PC-3 (cell line): Measurements from ENCODE around the gene SLC25A47. TPM values are rescaled to one million over a fixed set of nuclear protein-coding genes. Genes with fewer than 3 reads are reported as not detected.

ENCODE experiments used
- ATAC-seq: fragments of 200-7000 bp; cut with Tn5 transposase; 2 replicates; pipeline ENCODE4 v1.9.1; 2020; ENCODE audit warnings: mild to moderate bottlenecking, moderate library complexity
- BruUV-seq: library from RNA; stranded (reverse); fragments of 400-500 nt; replicated peaks from 2 replicates; lab custom pipeline; 2021; lab: Mats Ljungman, UMichigan
- CTCF ChIA-PET: fragments of 300-600 bp; sonication (Branson Sonifier 250); formaldehyde crosslinking; loops from one replicate; lab custom pipeline; 2022; ENCODE audit warnings: antibody characterized with exemption; lab: Charles Lee
- POLR2A ChIA-PET: fragments of 300-600 bp; sonication (Branson Sonifier 250); formaldehyde crosslinking; loops from one replicate; lab custom pipeline; 2022; ENCODE audit warnings: antibody characterized with exemption; ENCODE audit not compliant: unreplicated experiment; lab: Charles Lee
- DNase-seq: peaks from one replicate; pipeline ENCODE4 v3.0.0-alpha.2; 2015
- H2AFZ ChIP-seq: fragments of 300-600 bp; sonication (generic); 2 replicates; pipeline ENCODE4 v1.6.0; 2016; ENCODE audit warnings: antibody characterized with exemption, low read length
- H3F3A ChIP-seq: fragments of 300-600 bp; sonication (generic); one replicate; pipeline ENCODE4 v1.6.0; 2017; ENCODE audit warnings: antibody characterized with exemption, low read length, control low read depth, mild to moderate bottlenecking; ENCODE audit not compliant: unreplicated experiment
- H3K27ac ChIP-seq: fragments of 300-600 bp; sonication (generic); 2 replicates; pipeline ENCODE4 v1.5.1; 2016; ENCODE audit warnings: mild to moderate bottlenecking, low read length
- H3K27me3 ChIP-seq: fragments of 300-600 bp; sonication (generic); 2 replicates; pipeline ENCODE4 v1.6.1; 2016; ENCODE audit warnings: low read length, mixed read lengths
- H3K36me3 ChIP-seq: fragments of 300-600 bp; sonication (generic); 2 replicates; pipeline ENCODE4 v1.6.1; 2016; ENCODE audit warnings: low read depth, mixed run types, low read length, mixed read lengths
- H3K4me1 ChIP-seq: fragments of 300-600 bp; sonication (generic); 2 replicates; pipeline ENCODE4 v1.5.1; 2016; ENCODE audit warnings: low read length; ENCODE audit not compliant: insufficient read depth
- H3K4me2 ChIP-seq: fragments of 300-600 bp; sonication (generic); 2 replicates; pipeline ENCODE4 v1.6.0; 2016; ENCODE audit warnings: low read length
- H3K4me3 ChIP-seq: fragments of 300-600 bp; sonication (generic); 2 replicates; pipeline ENCODE4 v1.5.1; 2016; ENCODE audit warnings: mild to moderate bottlenecking, low read length, mixed read lengths
- H3K79me2 ChIP-seq: fragments of 300-600 bp; sonication (generic); 2 replicates; pipeline ENCODE4 v1.6.1; 2017; ENCODE audit warnings: low read length, mixed read lengths
- H3K9ac ChIP-seq: fragments of 300-600 bp; sonication (generic); 2 replicates; pipeline ENCODE4 v1.6.0; 2016; ENCODE audit warnings: mild to moderate bottlenecking, low read length
- H3K9me2 ChIP-seq: fragments of 300-600 bp; sonication (generic); replicated peaks from 2 replicates; pipeline ENCODE4 v1.6.1; 2016; ENCODE audit warnings: mixed run types, low read length, mixed read lengths
- H3K9me3 ChIP-seq: fragments of 300-600 bp; sonication (generic); 2 replicates; pipeline ENCODE4 v1.6.1; 2016; ENCODE audit warnings: low read length, mixed read lengths
- H4K20me1 ChIP-seq: fragments of 300-600 bp; sonication (generic); 2 replicates; pipeline ENCODE4 v1.6.1; 2016; ENCODE audit warnings: low read length, mixed read lengths
- CTCF ChIP-seq: fragments of 300-600 bp; sonication (generic); conservative IDR thresholded peaks from 2 replicates; pipeline ENCODE4 v1.5.1; 2017; ENCODE audit warnings: antibody characterized with exemption, low read depth, mild to moderate bottlenecking, low read length
- EZH2 ChIP-seq: fragments of 300-600 bp; sonication (generic); IDR thresholded peaks from one replicate; pipeline ENCODE4 v1.6.1; 2017; ENCODE audit warnings: antibody characterized with exemption, mild to moderate bottlenecking, low read length; ENCODE audit not compliant: unreplicated experiment
- EZH2phosphoT487 ChIP-seq: fragments of 300-600 bp; sonication (generic); IDR thresholded peaks from 2 replicates; pipeline ENCODE4 v1.6.1; 2018; ENCODE audit warnings: mild to moderate bottlenecking, antibody characterized with exemption, low read length, borderline replicate concordance
- intact Hi-C: fragments of 100-400 bp; cut with micrococcal nuclease; formaldehyde crosslinking; loops from 2 replicates; pipeline ENCODE4 v1.9.0; 2023
- total RNA-seq: library from RNA; depleted of rRNA; stranded (reverse); fragments of >200 nt; gene quantifications from 2 replicates; pipeline ENCODE4 v1.2.3, GENCODE V29; 2014

Gene SLC25A47
- total RNA-seq, 1 experiment from 2014 or later, result 0.07 TPM

- no peak overlapping the region for H3K4me2 ChIP-seq
- TF ChIP-seq EZH2phosphoT487 (no peak), EZH2 (no peak), CTCF (no peak)
- H3F3A ChIP-seq, result peaks cover 3% of the 10 kb centered on the region
- H3K4me3 ChIP-seq, result no peak overlapping the region
- no peaks in the 10 kb centered on the region for H3K9me3 ChIP-seq
- H3K9me2 ChIP-seq, result no peaks in the 10 kb centered on the region
- no peak for ATAC-seq
- H2AFZ ChIP-seq, result no peak overlapping the region
- POLR2A ChIA-PET, result no interaction called here
- peaks cover 97% of the 10 kb centered on the region for H3K79me2 ChIP-seq
- H3K4me1 ChIP-seq, result no peaks in the 10 kb centered on the region
- BruUV-seq, result no TSS peak
- no peaks in the 10 kb centered on the region for H3K27me3 ChIP-seq
- DNase-seq, result no peak
- no peak overlapping the region for H3K9ac ChIP-seq
- H4K20me1 ChIP-seq, result peaks cover 41% of the 10 kb centered on the region; the same call in 1 of the 2 replicates
- no peak overlapping the region for H3K27ac ChIP-seq
- peaks cover 30% of the 10 kb centered on the region; the same call in 1 of the 2 replicates for H3K36me3 ChIP-seq
- intact Hi-C loops, result no loop called here
- CTCF ChIA-PET, result no interaction called here
Observed at GRCh38 chr14:100275214-100275613, 47.9 kb upstream of the SLC25A47 start.

GRCh38 chr14:100278702-100279101 lies 44.4 kb upstream of the SLC25A47 start:
- Histone ChIP-seq H3K27ac (no peak overlapping the region), H3K9me3 (no peaks in the 10 kb centered on the region), H3F3A (peaks cover 4% of the 10 kb centered on the region), H3K79me2 (peaks cover 79% of the 10 kb centered on the region), H3K4me3 (no peak overlapping the region), H3K4me2 (no peak overlapping the region), H3K9me2 (no peaks in the 10 kb centered on the region), H3K27me3 (no peaks in the 10 kb centered on the region), H3K4me1 (no peaks in the 10 kb centered on the region), H3K36me3 (peaks cover 30% of the 10 kb centered on the region; the same call in 1 of the 2 replicates), H4K20me1 (peaks cover 33% of the 10 kb centered on the region; the same call in 1 of the 2 replicates), H3K9ac (no peak overlapping the region), H2AFZ (no peak overlapping the region)
- DNase-seq (peak; percentile 27), ATAC-seq (peak; percentile 64)
- TF ChIP-seq EZH2phosphoT487, result no peak
- no peak for TF ChIP-seq EZH2
- TF ChIP-seq CTCF, result no peak
- POLR2A ChIA-PET, result no interaction called here
- intact Hi-C loops, result no loop called here
- BruUV-seq, result no TSS peak
- CTCF ChIA-PET, result interaction anchor here (0.6 to 0.7 kb wide), 2 partner anchors 32 to 38 kb away, joined by 3 to 4 read pairs; no protein-coding TSS in a partner anchor

GRCh38 chr14:100279133-100279532 lies 44.0 kb upstream of the SLC25A47 start:
- BruUV-seq, result no TSS peak
- H3K4me2 ChIP-seq, result no peak overlapping the region
- H3K79me2 ChIP-seq, result peaks cover 74% of the 10 kb centered on the region
- H3K4me1 ChIP-seq, result no peaks in the 10 kb centered on the region
- POLR2A ChIA-PET, result no interaction called here
- no peak overlapping the region for H3K4me3 ChIP-seq
- no peaks in the 10 kb centered on the region for H3K9me2 ChIP-seq
- intact Hi-C loops, result no loop called here
- peaks cover 29% of the 10 kb centered on the region; the same call in 1 of the 2 replicates for H4K20me1 ChIP-seq
- peaks cover 29% of the 10 kb centered on the region; the same call in 1 of the 2 replicates for H3K36me3 ChIP-seq
- ATAC-seq (no peak), DNase-seq (no peak)
- no peak overlapping the region for H3K27ac ChIP-seq
- peaks cover 4% of the 10 kb centered on the region for H3F3A ChIP-seq
- no peaks in the 10 kb centered on the region for H3K27me3 ChIP-seq
- H3K9ac ChIP-seq, result no peak overlapping the region
- TF ChIP-seq EZH2phosphoT487 (no peak), EZH2 (no peak), CTCF (no peak)
- H2AFZ ChIP-seq, result no peak overlapping the region
- CTCF ChIA-PET, result interaction anchor here (0.6 to 0.7 kb wide), 2 partner anchors 33 to 38 kb away, joined by 3 to 4 read pairs; no protein-coding TSS in a partner anchor
- no peaks in the 10 kb centered on the region for H3K9me3 ChIP-seq
